ENCODE results near the gene MAP2K3.
A peak's percentile ranks its signal among the peaks of the same experiment; 100 is the strongest.

Gene MAP2K3

DNA sequence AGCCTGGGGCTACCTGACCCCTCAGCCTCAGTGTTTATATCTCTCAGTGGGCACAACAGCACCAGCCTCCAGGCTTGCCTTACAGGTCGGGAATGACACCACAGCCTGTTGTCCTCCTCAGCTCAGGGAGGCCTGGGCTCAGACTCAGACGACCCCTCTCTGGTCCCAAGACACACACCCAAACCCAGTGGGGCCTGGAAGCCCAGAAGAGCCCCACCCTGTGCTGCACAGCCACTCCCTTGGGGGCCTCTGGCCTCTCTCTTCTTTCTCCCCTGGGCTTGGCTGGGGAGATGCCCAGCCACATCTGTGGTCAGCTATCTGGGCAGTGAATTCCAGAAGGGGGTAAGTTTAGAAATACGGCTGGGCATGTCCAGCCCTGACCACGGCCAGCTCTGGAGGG, 33.7 kb upstream of the MAP2K3 start:
- no peaks in the 10 kb centered on the region; a peak in 1 of 22 replicates for H3K36me3 ChIP-seq
- peaks cover 11 to 33% (median 24%) of the 10 kb centered on the region in 10 experiments for H3K4me1 ChIP-seq
- peaks cover 6 to 33% (median 21%) of the 10 kb centered on the region in 11 experiments; a peak in 21 of 22 replicates for H3K27me3 ChIP-seq
- H3K9ac ChIP-seq = peak overlapping the region in 1 of 11 experiments; percentile 14; a peak in 1 of 22 replicates
- TF ChIP-seq Cebpa-rat (IDR thresholded peaks at IDR 0.05) = no peak
- no peaks in the 10 kb centered on the region for H3K9me3 ChIP-seq (replicated peaks in 1 of 11)
- H4K20me1 ChIP-seq = peaks cover 0 to 44% (median 11%) of the 10 kb centered on the region in 11 experiments; a peak in 11 of 22 replicates
- peak overlapping the region in 4 of 11 experiments; percentile 1 to 35 (median 15); a peak in 2 of 22 replicates for H3K4me2 ChIP-seq
- no peak overlapping the region for H3K4me3 ChIP-seq
- H3K27ac ChIP-seq = no peak overlapping the region

DNA sequence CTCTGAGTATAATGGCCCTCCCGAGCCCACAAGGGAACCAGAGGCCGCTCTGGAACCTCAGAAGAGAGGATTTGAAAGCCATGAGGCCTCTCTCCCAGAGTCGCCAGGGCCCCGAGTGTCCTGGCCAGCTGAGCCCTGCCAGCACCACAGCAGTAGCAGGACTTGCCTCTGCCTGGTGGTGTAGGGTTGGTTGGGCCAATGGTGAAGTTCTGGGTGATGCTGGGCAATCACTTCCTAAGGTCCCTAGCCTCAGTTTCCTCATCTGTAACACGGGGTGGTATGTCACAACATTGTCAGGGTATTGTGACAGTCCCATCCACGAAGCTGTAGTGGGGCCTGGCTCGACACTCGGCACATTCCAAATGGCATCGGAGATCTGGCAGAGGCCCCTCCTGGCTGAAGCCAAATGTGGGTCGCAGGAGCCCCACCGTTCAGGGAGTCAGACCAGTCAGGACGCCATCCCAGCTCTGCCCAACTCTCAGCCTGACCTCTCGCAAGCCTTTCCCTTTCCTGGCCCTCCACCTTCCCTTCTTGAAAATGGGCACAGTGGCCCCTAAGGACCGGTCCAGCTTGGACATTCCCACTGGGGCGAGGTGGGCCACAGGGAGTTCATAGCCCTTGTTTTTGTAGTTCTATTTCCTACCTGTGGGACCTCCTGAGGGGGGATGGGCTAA, 33.0 kb upstream of the MAP2K3 start:
- peaks cover 6 to 33% (median 21%) of the 10 kb centered on the region in 11 experiments; a peak in 21 of 22 replicates for H3K27me3 ChIP-seq
- H3K9ac ChIP-seq = no peak overlapping the region
- TF ChIP-seq Cebpa-rat (IDR thresholded peaks at IDR 0.05) = no peak
- H4K20me1 ChIP-seq = peaks cover 0 to 44% (median 11%) of the 10 kb centered on the region in 11 experiments; a peak in 11 of 22 replicates
- peaks cover 11 to 31% (median 23%) of the 10 kb centered on the region in 10 experiments for H3K4me1 ChIP-seq
- no peaks in the 10 kb centered on the region; a peak in 1 of 22 replicates for H3K36me3 ChIP-seq
- no peak overlapping the region for H3K27ac ChIP-seq
- H3K9me3 ChIP-seq (replicated peaks in 1 of 11) = no peaks in the 10 kb centered on the region
- peak overlapping the region in 4 of 11 experiments; percentile 35 to 97 (median 88); a peak in 4 of 22 replicates for H3K4me2 ChIP-seq
- no peak overlapping the region for H3K4me3 ChIP-seq

DNA sequence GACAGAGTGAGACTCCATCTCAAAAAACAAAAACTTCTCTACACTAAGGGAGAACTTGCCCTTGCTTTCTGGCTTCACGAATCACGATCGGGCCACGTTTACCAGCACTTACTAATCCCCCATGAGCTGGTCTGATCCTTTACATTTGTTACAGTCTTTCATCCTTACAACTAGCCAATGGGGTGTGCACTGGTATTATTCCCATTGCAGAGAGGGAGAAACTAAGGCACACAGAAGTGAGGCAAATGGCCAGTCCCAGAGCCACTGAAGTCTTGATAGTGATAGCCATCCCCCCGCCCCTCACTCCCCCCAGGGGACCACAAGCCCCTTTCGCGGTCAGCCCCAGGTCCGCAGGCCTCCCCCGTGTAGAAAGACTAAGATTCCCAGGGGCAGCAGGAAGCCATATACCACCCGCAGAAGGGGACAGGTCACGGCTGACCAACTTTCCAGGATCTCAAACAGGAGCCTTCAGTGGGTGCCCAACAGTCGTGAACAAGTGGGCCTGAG, 32.2 kb upstream of the MAP2K3 start:
- Histone ChIP-seq H3K4me2 (peak overlapping the region; percentile 87 to 100 (median 93)), H3K27me3 (peaks cover 6 to 33% (median 21%) of the 10 kb centered on the region in 11 experiments; a peak in 21 of 22 replicates), H3K4me1 (peaks cover 11 to 31% (median 23%) of the 10 kb centered on the region in 10 experiments), H3K9ac (peak overlapping the region; percentile 62 to 83 (median 78); a peak in 21 of 22 replicates), H3K4me3 (peak overlapping the region; percentile 73 to 89 (median 78)), H3K9me3 (replicated peaks in 1 of 11) (no peaks in the 10 kb centered on the region), H3K27ac (peak overlapping the region in 6 of 11 experiments; percentile 19 to 71 (median 57); a peak in 7 of 22 replicates), H3K36me3 (no peaks in the 10 kb centered on the region; a peak in 1 of 22 replicates), H4K20me1 (peaks cover 0 to 39% (median 10%) of the 10 kb centered on the region in 11 experiments; a peak in 11 of 22 replicates)
- TF ChIP-seq Cebpa-rat (IDR thresholded peaks at IDR 0.05) = no peak

DNA sequence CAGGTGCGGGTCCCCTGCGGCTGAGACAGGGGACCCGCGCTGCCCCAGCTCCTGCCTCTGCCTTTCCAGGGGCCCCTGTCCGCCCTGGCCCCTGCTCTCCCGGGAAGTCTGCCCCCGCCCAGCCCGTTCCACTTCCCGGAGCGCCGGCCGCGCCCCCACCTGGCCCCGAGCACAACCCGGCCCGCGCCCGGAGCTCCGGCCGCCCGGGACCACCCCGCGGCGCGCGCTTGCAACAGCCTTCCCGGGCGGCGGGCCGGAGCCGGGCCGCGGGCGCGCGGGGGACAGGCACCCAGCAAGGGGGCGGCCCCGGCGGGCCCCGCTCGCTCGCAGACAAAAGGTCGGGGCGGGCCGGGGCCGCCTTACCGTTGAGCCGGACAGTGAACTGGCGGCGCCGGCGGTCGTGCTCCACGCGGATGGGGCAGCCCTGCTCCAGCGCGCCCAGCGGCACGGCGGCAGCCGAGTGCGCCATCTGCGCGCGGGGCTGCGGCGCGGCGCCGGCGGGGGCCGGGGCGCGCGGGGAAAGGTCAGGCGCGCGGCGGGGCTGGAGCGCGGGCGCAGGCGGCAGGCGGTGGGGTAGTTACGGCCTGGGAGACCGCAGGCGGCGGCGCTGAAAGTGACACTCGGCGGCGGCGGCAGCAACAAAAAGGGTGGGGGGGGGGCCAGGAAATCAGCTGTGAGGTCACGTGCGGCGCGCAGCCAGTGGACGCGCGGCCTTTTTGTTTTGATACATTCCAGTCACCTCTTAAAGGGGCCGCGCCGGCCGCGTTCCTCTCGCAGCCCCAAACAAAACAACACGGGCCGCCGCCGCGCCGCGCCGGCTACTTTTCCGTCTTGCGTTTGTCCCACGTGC, 31.5 kb upstream of the MAP2K3 start, which contains the start of gene NATD1:
Gene NATD1 (minus strand): TSS at position 615 of the 850 bp plus-strand sequence. CDS start 146 bp downstream, at position 469.
- Histone ChIP-seq H3K4me3 (peak within 1 kb of the TSS; percentile 73 to 89 (median 78)), H3K9ac (peak within 1 kb of the TSS; percentile 62 to 83 (median 78)), H3K36me3 (no peaks in the 10 kb centered on the region), H3K27ac (peak within 1 kb of the TSS in 10 of 11 experiments; percentile 4 to 71 (median 46); a peak in 13 of 22 replicates), H3K9me3 (replicated peaks in 1 of 11) (no peaks in the 10 kb centered on the region), H3K27me3 (peaks cover 6 to 33% (median 21%) of the 10 kb centered on the region in 11 experiments; a peak in 21 of 22 replicates), H3K4me2 (peak within 1 kb of the TSS; percentile 87 to 100 (median 95)), H3K4me1 (peaks cover 11 to 31% (median 23%) of the 10 kb centered on the region in 10 experiments), H4K20me1 (peaks cover 0 to 39% (median 10%) of the 10 kb centered on the region in 11 experiments; a peak in 11 of 22 replicates)
- no peak for TF ChIP-seq Cebpa-rat (IDR thresholded peaks at IDR 0.05)

DNA sequence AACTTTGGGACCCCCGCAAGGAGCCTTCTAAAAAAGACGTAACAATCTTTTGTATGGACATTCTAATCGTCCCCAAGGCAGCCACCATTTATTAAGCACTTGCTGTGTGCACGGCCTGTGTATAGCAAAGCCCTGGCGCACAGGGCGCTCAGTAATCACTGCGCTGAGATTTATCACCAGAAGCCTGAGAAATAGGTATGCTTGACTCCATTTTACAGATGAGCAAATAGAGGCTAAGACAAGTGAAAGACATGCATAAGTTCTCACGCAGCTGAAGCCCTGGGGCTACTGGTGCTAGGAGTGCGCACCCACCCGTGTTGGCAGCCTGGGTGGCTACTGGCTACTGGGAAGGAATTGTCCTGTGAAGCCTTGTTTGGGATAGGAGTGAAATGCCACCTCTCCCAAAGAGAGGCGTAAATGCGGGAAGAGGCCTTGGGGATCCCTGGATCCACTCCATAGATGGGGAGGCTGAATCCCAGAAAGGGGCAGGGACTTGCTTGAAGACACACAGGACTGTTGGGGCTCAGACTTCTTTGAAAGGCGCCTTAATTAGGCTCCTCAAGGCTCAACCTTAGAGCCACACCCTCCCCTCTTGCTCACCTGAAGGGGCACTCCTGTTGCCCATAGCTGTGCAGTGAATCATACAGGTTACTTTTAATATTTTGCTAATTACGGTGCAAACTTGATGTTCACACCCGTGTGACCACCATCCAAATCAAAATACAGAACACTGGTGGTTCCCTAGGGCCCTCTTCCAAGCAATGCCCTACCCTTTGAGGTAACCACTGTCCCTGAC, 30.7 kb upstream of the MAP2K3 start:
- Histone ChIP-seq H3K27me3 (peaks cover 6 to 33% (median 21%) of the 10 kb centered on the region in 11 experiments; a peak in 21 of 22 replicates), H3K4me3 (peak overlapping the region; percentile 73 to 89 (median 78)), H3K9ac (peak overlapping the region; percentile 62 to 83 (median 78); a peak in 20 of 22 replicates), H3K4me2 (peak overlapping the region; percentile 87 to 100 (median 95)), H3K27ac (peak overlapping the region in 5 of 11 experiments; percentile 29 to 71 (median 62); a peak in 8 of 22 replicates), H3K9me3 (replicated peaks in 1 of 11) (no peaks in the 10 kb centered on the region), H4K20me1 (peaks cover 0 to 37% (median 10%) of the 10 kb centered on the region in 11 experiments; a peak in 11 of 22 replicates), H3K4me1 (peaks cover 11 to 31% (median 23%) of the 10 kb centered on the region in 10 experiments), H3K36me3 (no peaks in the 10 kb centered on the region)
- no peak for TF ChIP-seq Cebpa-rat (IDR thresholded peaks at IDR 0.05)

DNA sequence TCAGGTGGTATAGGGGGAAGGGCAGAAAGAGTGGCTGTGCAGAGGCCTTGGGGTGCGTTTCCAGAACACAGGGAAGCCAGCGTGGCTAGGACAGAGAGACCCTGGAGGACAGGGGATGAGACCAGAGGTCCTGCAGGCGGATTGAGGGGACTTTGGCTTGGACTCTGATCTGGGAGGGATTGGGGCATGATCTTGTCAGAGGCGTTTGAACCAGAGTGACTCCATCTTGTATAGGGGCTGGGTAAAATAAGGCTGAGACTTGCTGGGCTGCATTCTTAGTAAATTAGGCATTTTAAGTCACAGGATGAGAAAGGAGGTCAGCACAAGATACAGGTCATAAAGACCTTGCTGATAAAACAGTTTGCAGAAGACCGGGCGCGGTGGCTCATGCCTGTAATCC, 25.9 kb upstream of the MAP2K3 start:
- Histone ChIP-seq H3K27ac (no peak overlapping the region), H3K4me2 (no peak overlapping the region), H3K9ac (no peak overlapping the region), H3K36me3 (no peaks in the 10 kb centered on the region), H4K20me1 (no peaks in the 10 kb centered on the region), H3K9me3 (replicated peaks in 1 of 11) (no peaks in the 10 kb centered on the region), H3K4me1 (peaks cover 5 to 14% (median 8%) of the 10 kb centered on the region in 10 experiments), H3K4me3 (no peak overlapping the region), H3K27me3 (peaks cover 0 to 15% (median 5%) of the 10 kb centered on the region in 11 experiments; a peak in 10 of 22 replicates)
- TF ChIP-seq Cebpa-rat (IDR thresholded peaks at IDR 0.05) = no peak

DNA sequence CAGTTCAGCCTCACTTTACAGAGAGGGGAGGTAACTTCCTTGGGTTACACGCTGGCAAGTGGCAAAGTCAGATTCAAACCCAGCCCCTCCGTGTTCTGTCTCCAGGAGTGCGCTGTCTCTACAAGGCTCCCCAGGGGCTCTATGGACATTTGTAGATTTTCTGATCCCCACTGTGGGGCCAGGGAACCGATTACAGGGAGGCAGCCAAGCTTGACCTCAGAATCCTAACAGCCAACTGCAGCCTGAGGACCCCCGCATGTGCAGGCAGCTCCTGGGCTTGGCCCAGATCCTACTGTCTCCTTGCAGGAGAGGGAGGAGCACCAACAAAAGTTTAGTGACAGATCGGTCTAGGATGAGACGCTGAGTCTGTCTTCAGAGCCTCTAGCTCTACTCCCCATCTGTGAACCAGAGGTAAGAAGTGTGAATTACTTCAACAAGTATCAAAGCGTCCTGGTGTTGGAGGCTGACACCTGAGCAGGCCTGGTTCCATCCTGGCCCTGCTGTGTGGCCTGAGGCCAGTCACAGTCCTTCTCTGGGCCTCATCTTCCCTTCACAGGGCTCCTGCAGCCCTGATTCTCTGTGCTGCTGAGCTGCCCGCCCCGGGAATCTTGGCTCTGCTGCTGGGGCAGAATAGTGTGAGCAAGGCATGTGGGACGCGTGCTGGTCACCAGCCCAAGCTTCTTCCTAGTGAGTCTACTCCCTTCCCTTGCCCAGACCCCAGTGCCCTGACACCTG, 22.1 kb upstream of the MAP2K3 start:
- no peaks in the 10 kb centered on the region for H3K9me3 ChIP-seq (replicated peaks in 1 of 11)
- H3K4me2 ChIP-seq = 0 out of 22 replicates have a peak overlapping the region, but pooled peaks of 4 of the 11 experiments have one; percentile 3 to 20 (median 18)
- no peaks in the 10 kb centered on the region for H3K36me3 ChIP-seq
- H3K4me1 ChIP-seq = peaks cover 0 to 14% (median 6%) of the 10 kb centered on the region in 10 experiments; a peak in 16 of 20 replicates
- H4K20me1 ChIP-seq = no peaks in the 10 kb centered on the region
- H3K27ac ChIP-seq = no peak overlapping the region
- no peak overlapping the region for H3K9ac ChIP-seq
- H3K4me3 ChIP-seq = no peak overlapping the region
- H3K27me3 ChIP-seq = no peaks in the 10 kb centered on the region
- no peak for TF ChIP-seq Cebpa-rat (IDR thresholded peaks at IDR 0.05)
